GM12878 (cell line): ENCODE measurements around the gene ZYX. TPM values are rescaled to one million over a fixed set of nuclear protein-coding genes. Genes with fewer than 3 reads are reported as not detected.

Experiments used
- ATAC-seq: fragments of 200-7000 bp; cut with Tn5 transposase; 3 replicates; pipeline ENCODE4 v1.9.1; 2020; ENCODE audit warnings: mild to moderate bottlenecking, moderate library complexity
- BruUV-seq: library from RNA; stranded (reverse); fragments of 400-500 nt; replicated peaks from 2 replicates; lab custom pipeline; 2021; lab: Mats Ljungman, UMichigan
- CTCF ChIA-PET: fragments of 300-600 bp; sonication (Branson Sonifier 250); formaldehyde crosslinking; extraction: SDS; loops from one replicate; lab custom pipeline; 2021; ENCODE audit warnings: inconsistent platforms; lab: Yijun Ruan, JAX
- POLR2A ChIA-PET: fragments of 350-600 bp; formaldehyde crosslinking; extraction: SDS; loops from one replicate; lab custom pipeline; 2021; ENCODE audit warnings: inconsistent platforms; lab: Charles Lee
- RAD21 ChIA-PET: fragments of 300-600 bp; sonication (Branson Sonifier 250); formaldehyde crosslinking; loops from one replicate; lab custom pipeline; 2023; ENCODE audit warnings: antibody characterized with exemption; ENCODE audit not compliant: unreplicated experiment; lab: Charles Lee
- SMC1A ChIA-PET: fragments of 300-600 bp; sonication (Branson Sonifier 250); formaldehyde crosslinking; loops from one replicate; lab custom pipeline; 2023; ENCODE audit not compliant: unreplicated experiment, uncharacterized antibody; lab: Charles Lee
- DNase-seq: peaks from one replicate; pipeline ENCODE4 v3.0.0-alpha.2; 2011; ENCODE audit warnings: low read depth, low spot score
- FAIRE-seq: peaks from 3 replicates; lab custom pipeline; 2011; peaks lifted over from hg19 to GRCh38; lab: Jason Lieb, UNC
- H2AFZ ChIP-seq: 2 replicates; pipeline ENCODE4 v1.6.0; 2011; ENCODE audit warnings: low read depth, low read length, control low read depth; ENCODE audit not compliant: control insufficient read depth
- H3K27ac ChIP-seq: 2 replicates; pipeline ENCODE4 v1.5.1; 2011; ENCODE audit warnings: control low read depth; ENCODE audit not compliant: control insufficient read depth, insufficient read depth
- H3K27me3 ChIP-seq, 2 experiments: replicated peaks in 1 of 2; 2 replicates each; pipeline versions ENCODE4 v1.6.0 to v1.6.1; 2011; ENCODE audit warnings: low read length in 1 of 2; ENCODE audit not compliant: control insufficient read depth in 2 of 2, insufficient read depth in 2 of 2
- H3K36me3 ChIP-seq, 2 experiments: 2 replicates each; pipeline ENCODE4 v1.5.1; 2011; ENCODE audit warnings: low read length in 1 of 2; ENCODE audit not compliant: control insufficient read depth in 2 of 2, insufficient read depth in 2 of 2
- H3K4me1 ChIP-seq: 2 replicates; pipeline ENCODE4 v1.6.1; 2011; ENCODE audit warnings: mild to moderate bottlenecking, low read length, moderate library complexity, mixed read lengths; ENCODE audit not compliant: control insufficient read depth, insufficient read depth
- H3K4me2 ChIP-seq: 2 replicates; pipeline ENCODE4 v1.6.0; 2011; ENCODE audit warnings: control low read depth; ENCODE audit not compliant: control insufficient read depth, insufficient read depth
- H3K4me3 ChIP-seq: fragments of 200-600 bp; sonication (generic); 2 replicates; pipeline ENCODE4 v1.5.1; 2016
- H3K79me2 ChIP-seq: 2 replicates; pipeline ENCODE4 v1.6.0; 2011; ENCODE audit warnings: low read length; ENCODE audit not compliant: control insufficient read depth, insufficient read depth
- H3K9ac ChIP-seq: 2 replicates; pipeline ENCODE4 v1.8.0; 2011; ENCODE audit warnings: low read length, control low read depth, mixed read lengths; ENCODE audit not compliant: control insufficient read depth, insufficient read depth
- H3K9me3 ChIP-seq: replicated peaks from 3 replicates; pipeline ENCODE4 v1.5.1; 2011; ENCODE audit warnings: mild to moderate bottlenecking, low read length; ENCODE audit not compliant: control insufficient read depth, insufficient read depth
- H4K20me1 ChIP-seq: 2 replicates; pipeline ENCODE4 v1.6.0; 2011; ENCODE audit not compliant: control insufficient read depth, insufficient read depth
- BHLHE40 ChIP-seq, 2 experiments: fragments of 450-650 bp in 1 of 2; IDR thresholded peaks; 2 replicates each; pipeline ENCODE4 v1.6.1; 2011 to 2017; ENCODE audit warnings: low read depth in 2 of 2, borderline replicate concordance in 1 of 2, improper control_type of control experiment in 1 of 2, low read length in 1 of 2, mild to moderate bottlenecking in 1 of 2
- CBFB ChIP-seq: IDR thresholded peaks from 2 replicates; pipeline ENCODE4 v1.6.1; 2016; ENCODE audit warnings: antibody characterized with exemption, low read depth
- CREM ChIP-seq: IDR thresholded peaks from 2 replicates; pipeline ENCODE4 v1.6.1; 2014; ENCODE audit warnings: antibody characterized with exemption, low read depth
- GATAD2B ChIP-seq: fragments of 450-650 bp; conservative IDR thresholded peaks from 2 replicates; pipeline ENCODE4 v1.6.1; 2017; ENCODE audit warnings: low read depth, mild to moderate bottlenecking, moderate library complexity
- HCFC1 ChIP-seq: fragments of 150-350 bp; IDR thresholded peaks from 2 replicates; pipeline ENCODE4 v1.6.1; 2014; ENCODE audit warnings: low read length
- NBN ChIP-seq: fragments of 450-650 bp; IDR thresholded peaks from 2 replicates; pipeline ENCODE4 v1.6.1; 2016
- POLR2AphosphoS2 ChIP-seq: IDR thresholded peaks from 2 replicates; pipeline ENCODE4 v1.6.1; 2011; ENCODE audit warnings: low read depth, mild to moderate bottlenecking, low read length, improper control_type of control experiment, moderate library complexity
- TCF12 ChIP-seq: IDR thresholded peaks from 2 replicates; pipeline ENCODE4 v1.6.1; 2011; ENCODE audit warnings: low read depth, mild to moderate bottlenecking, low read length
- WGBS: methylation state at CpG from one replicate; pipeline ENCODE4 v1.1.6; 2016; ENCODE audit warnings: low lambda C conversion rate; ENCODE audit not compliant: insufficient replicate concordance, insufficient coverage; ENCODE audit errors: missing lambda C conversion rate; 5-methylcytosine and 5-hydroxymethylcytosine counted together
- in situ Hi-C: fragments of 300-500 bp; cut with MboI; formaldehyde crosslinking; loops from 9 replicates; pipeline ENCODE4 v1.14.3; 2018; ENCODE audit warnings: mixed read lengths
- intact Hi-C: fragments of 100-400 bp; cut with micrococcal nuclease; formaldehyde crosslinking; loops from one replicate; pipeline ENCODE4 v1.14.2; 2022; ENCODE audit not compliant: unreplicated experiment
- polyA plus RNA-seq, 11 experiments: library from polyadenylated mRNA; depleted of rRNA in 4 of 11; unstranded in 6 of 11; stranded (reverse) in 5 of 11; fragments of >200 nt; fragmentation: Nextera tagmentation in 4 of 11; fragmentation: Illumina TruSeq in 1 of 11; extraction: Ambion mirVana in 4 of 11; extraction: Trizol in 1 of 11; gene quantifications; 1 replicate in 1 of 11; 2 replicates in 10 of 11; pipeline versions ENCODE4 v1.2.1 to v1.2.3, GENCODE V29; 2011 to 2016; ENCODE audit warnings: inconsistent platforms in 2 of 11, missing spikeins in 2 of 11, low read depth in 1 of 11
- total RNA-seq, 4 experiments: library from RNA; depleted of rRNA in 3 of 4; stranded (reverse); fragments of >200 nt in 3 of 4; fragmentation: Illumina TruSeq in 1 of 4; extraction: Trizol in 1 of 4; gene quantifications; 2 replicates each; pipeline versions ENCODE4 v1.2.1 to v1.2.3, GENCODE V29; 2013 to 2021
- TF ChIP-seq, protein P1 (sequence below): fragments of 450-650 bp; IDR thresholded peaks from 2 replicates; pipeline ENCODE4 v1.6.1; 2017; ENCODE audit warnings: low read depth, mild to moderate bottlenecking, moderate library complexity
- TF ChIP-seq, protein P2 (sequence below): fragments of 450-650 bp; formaldehyde crosslinking; IDR thresholded peaks from 2 replicates; pipeline ENCODE4 v1.4.0; 2022; ENCODE audit warnings: mild to moderate bottlenecking, moderate library complexity
- TF ChIP-seq, protein P3 (sequence below): fragments of 450-650 bp; IDR thresholded peaks from 2 replicates; pipeline ENCODE4 v1.6.1; 2014; ENCODE audit warnings: mild to moderate bottlenecking

ZYX gene
- total and polyA plus RNA-seq, 10 of the 15 experiments (the other 5 are each of a cell fraction or from before 2014, with no cell fraction given) = 2.1 to 100 (median 27.6) TPM

DNA sequence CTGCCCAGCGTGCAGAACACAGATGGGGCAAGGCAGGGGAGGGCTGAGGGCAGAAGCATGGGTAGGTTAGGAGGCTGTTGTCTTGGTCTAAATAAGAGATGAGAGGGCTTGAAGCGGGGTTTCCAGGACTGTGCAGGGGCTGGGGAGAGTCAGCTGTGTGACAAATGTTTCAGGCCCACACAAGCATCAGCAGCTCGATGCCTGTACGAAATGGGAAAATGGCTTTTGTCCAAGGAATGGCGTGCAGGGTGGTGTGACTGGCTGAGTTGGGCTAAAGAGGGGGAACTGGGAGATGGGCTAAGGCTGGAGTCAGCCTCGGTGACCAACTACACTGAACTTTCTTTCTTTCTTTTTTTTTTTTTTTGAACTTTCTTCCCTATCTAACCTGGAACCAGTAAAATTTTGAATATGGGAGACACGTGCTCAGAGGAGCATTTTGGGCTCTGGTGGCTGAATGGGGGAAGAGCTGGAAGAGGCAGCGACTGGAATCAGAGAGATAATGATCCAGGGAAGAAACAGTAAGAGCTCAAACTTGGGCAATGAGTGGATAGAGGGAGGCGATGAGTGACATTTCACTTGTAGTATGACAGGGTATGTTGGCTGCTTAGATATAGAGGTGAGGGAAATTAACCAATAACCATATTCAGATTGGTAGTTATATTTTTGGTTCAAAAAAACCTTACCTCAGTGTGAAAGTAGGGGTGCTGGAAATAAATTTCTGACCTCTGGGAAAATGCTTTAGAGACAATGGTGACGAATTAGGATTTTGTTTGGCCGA, 37.7 kb downstream of the ZYX start:
- Histone ChIP-seq H3K4me3 (no peak overlapping the region), H3K27ac (no peak overlapping the region), H2AFZ (no peak overlapping the region), H3K4me1 (no peaks in the 10 kb centered on the region), H3K27me3 (no peaks in the 10 kb centered on the region), H3K79me2 (no peaks in the 10 kb centered on the region), H4K20me1 (no peaks in the 10 kb centered on the region), H3K36me3 (no peaks in the 10 kb centered on the region), H3K9me3 (no peaks in the 10 kb centered on the region), H3K9ac (no peak overlapping the region), H3K4me2 (no peak overlapping the region)
- no peak for DNase-seq
- ChIA-PET RAD21 (interaction anchor here (0.9 kb wide), 1 partner anchor 178 kb away, joined by 4 read pairs; no protein-coding TSS in a partner anchor), POLR2A (no interaction called here), CTCF (interaction anchor here (0.6 kb wide), 2 partner anchors 91 to 178 kb away, joined by 3 read pairs; no protein-coding TSS in a partner anchor), SMC1A (interaction anchor here (4.9 kb wide), 1 partner anchor 178 kb away, joined by 73 read pairs; no protein-coding TSS in a partner anchor)
- no TSS peak for BruUV-seq
- in situ Hi-C loops = loop anchor here (10.0 kb wide), 1 partner anchor 404 kb away; no protein-coding TSS in a partner anchor
- 11% methylated on average over 11 of the region's 11 CpGs for WGBS
- ATAC-seq = no peak
- no peak for TF ChIP-seq GATAD2B
- TF ChIP-seq TCF12 = no peak
- no peak for TF ChIP-seq CBFB
- TF ChIP-seq, protein P1, sequence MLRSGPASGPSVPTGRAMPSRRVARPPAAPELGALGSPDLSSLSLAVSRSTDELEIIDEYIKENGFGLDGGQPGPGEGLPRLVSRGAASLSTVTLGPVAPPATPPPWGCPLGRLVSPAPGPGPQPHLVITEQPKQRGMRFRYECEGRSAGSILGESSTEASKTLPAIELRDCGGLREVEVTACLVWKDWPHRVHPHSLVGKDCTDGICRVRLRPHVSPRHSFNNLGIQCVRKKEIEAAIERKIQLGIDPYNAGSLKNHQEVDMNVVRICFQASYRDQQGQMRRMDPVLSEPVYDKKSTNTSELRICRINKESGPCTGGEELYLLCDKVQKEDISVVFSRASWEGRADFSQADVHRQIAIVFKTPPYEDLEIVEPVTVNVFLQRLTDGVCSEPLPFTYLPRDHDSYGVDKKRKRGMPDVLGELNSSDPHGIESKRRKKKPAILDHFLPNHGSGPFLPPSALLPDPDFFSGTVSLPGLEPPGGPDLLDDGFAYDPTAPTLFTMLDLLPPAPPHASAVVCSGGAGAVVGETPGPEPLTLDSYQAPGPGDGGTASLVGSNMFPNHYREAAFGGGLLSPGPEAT = no peak
- TF ChIP-seq, protein P2, sequence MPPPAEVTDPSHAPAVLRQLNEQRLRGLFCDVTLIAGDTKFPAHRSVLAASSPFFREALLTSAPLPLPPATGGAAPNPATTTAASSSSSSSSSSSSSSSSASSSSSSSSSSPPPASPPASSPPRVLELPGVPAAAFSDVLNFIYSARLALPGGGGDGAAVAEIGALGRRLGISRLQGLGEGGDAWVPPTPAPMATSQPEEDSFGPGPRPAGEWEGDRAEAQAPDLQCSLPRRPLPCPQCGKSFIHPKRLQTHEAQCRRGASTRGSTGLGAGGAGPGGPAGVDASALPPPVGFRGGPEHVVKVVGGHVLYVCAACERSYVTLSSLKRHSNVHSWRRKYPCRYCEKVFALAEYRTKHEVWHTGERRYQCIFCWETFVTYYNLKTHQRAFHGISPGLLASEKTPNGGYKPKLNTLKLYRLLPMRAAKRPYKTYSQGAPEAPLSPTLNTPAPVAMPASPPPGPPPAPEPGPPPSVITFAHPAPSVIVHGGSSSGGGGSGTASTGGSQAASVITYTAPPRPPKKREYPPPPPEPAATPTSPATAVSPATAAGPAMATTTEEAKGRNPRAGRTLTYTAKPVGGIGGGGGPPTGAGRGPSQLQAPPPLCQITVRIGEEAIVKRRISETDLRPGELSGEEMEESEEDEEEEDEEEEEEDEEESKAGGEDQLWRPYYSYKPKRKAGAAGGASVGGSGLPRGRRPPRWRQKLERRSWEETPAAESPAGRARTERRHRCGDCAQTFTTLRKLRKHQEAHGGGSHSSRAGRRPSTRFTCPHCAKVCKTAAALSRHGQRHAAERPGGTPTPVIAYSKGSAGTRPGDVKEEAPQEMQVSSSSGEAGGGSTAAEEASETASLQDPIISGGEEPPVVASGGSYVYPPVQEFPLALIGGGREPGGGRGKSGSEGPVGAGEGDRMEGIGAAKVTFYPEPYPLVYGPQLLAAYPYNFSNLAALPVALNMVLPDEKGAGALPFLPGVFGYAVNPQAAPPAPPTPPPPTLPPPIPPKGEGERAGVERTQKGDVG (CRISPR knock-in tag) = no peak
- TF ChIP-seq, protein P3, sequence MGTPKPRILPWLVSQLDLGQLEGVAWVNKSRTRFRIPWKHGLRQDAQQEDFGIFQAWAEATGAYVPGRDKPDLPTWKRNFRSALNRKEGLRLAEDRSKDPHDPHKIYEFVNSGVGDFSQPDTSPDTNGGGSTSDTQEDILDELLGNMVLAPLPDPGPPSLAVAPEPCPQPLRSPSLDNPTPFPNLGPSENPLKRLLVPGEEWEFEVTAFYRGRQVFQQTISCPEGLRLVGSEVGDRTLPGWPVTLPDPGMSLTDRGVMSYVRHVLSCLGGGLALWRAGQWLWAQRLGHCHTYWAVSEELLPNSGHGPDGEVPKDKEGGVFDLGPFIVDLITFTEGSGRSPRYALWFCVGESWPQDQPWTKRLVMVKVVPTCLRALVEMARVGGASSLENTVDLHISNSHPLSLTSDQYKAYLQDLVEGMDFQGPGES = no peak
- TF ChIP-seq HCFC1 = no peak
- no peak for TF ChIP-seq BHLHE40 (IDR thresholded peaks at IDR 0.05; ENCODE audit: borderline replicate concordance in 1 of 2, low read depth in 2 of 2, low read length in 1 of 2)
- TF ChIP-seq NBN = no peak
- TF ChIP-seq CREM = no peak
- TF ChIP-seq POLR2AphosphoS2 = no peak
- no peak for FAIRE-seq
- intact Hi-C loops = loop anchor here (10.0 kb wide), 1 partner anchor 414 kb away; no protein-coding TSS in a partner anchor
